ENCODE results near the gene TMEM181.
"Not testable (repeated sequence)": the region's sequence is repeated elsewhere in the genome, so short reads cannot be mapped to it uniquely, and the experiment has no call there.

The TMEM181 gene

DNA sequence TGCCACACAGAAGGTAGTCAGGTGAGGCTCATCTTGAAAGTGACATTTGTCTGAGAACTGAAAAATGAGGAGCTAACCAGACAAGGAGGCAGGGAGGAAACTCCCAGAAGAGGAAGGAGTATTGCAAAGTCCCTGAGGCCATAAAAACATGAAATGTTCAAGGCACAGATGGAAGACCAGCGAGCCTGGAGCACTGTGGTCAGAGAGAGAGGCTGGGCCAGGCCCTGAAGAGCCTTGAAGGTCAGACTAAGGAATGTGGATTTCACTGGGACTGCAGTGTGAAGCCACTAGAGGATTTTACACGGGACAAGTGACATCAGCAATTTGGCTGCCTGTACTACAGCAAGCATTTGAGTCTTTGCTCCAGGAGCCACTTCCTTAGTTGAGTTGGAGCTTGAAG, 21.1 kb upstream of the TMEM181 start:
- no peak for DNase-seq

DNA sequence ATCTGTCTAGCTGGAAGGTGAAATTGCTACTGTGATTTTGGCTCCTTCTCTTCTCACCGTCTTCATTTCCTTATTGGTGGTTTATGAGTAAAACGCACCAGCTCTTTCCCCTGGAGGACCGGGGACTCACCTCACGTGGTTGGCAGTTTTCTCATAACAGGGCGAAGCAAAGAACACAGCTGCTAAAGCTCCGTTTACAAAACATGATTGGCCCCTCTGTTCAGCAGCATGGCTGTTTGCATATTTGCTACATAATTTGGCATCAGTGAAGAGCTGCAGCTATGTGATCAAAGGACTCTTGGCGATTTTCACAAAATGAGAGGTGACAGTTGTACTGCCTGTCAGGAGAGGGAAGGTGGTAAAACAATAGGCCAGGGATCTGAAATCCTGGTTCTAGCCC, 20.5 kb upstream of the TMEM181 start:
- no peak for DNase-seq

DNA sequence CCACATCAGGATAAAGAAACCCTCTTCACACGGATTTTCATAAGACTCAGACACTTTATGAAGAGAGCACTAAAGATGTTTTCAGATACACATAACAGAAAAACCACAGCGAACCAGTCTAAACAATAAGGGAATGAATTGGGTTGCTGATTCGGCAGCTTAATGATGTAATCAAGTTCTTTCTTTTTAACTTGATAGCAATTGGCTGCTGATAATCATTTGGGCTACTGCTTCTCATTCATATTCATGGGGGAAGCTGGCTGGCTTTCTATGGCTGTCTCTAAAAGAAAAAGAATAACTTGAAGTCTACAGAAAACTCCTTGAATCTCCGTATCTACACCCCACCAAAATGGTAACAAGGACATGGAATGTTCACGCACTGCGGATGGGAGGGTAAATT, 20.0 kb upstream of the TMEM181 start:
- no peak for DNase-seq

DNA sequence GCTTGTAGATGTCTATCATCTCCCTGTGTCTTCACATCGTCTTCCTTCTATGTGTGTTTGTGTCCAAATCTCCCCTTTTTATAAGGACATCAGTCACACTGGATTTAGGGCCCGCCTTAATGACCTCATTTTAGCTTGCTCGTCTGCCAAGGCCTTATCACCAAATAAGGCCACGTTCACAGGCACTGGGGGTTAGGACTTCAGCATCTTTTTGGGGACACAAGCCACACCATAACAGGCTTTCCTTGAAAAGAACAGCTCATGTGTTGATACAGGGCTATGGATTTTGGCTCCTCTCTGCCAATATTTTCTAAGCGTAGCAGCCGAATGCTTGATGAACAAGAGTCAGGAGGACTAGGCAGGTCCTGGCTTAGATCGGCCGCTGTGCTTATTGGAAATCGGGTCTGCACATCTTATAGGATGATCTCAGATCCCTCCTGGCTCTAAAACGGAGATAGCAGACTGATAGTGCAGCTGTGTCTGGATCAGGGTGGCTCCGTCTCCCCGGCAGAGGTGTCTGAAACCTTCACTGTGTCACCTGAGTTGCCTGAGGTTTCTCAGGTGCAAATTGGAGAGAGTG, 16.2 kb upstream of the TMEM181 start:
- DNase-seq = peak; percentile 16

DNA sequence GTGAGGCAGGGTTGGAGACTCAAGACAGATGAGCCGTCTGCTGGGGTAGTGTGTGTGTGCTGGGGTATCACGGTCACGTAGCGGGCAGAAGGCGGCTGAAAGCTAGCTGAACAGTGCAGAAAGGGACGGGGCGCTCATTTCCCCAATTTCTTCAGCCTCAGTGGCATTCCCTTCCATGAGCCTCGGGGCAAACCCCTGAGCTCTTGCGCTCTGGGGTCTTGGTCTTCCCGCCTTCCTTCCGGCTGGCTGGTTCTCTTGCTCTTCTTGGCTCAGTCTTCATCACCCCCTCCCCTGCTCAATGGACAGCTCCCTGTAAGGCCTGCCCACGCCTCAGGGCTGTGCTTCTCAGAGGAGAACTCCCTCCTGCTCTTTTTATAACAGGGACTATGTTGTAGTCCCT, 15.5 kb upstream of the TMEM181 start:
- DNase-seq = no peak

DNA sequence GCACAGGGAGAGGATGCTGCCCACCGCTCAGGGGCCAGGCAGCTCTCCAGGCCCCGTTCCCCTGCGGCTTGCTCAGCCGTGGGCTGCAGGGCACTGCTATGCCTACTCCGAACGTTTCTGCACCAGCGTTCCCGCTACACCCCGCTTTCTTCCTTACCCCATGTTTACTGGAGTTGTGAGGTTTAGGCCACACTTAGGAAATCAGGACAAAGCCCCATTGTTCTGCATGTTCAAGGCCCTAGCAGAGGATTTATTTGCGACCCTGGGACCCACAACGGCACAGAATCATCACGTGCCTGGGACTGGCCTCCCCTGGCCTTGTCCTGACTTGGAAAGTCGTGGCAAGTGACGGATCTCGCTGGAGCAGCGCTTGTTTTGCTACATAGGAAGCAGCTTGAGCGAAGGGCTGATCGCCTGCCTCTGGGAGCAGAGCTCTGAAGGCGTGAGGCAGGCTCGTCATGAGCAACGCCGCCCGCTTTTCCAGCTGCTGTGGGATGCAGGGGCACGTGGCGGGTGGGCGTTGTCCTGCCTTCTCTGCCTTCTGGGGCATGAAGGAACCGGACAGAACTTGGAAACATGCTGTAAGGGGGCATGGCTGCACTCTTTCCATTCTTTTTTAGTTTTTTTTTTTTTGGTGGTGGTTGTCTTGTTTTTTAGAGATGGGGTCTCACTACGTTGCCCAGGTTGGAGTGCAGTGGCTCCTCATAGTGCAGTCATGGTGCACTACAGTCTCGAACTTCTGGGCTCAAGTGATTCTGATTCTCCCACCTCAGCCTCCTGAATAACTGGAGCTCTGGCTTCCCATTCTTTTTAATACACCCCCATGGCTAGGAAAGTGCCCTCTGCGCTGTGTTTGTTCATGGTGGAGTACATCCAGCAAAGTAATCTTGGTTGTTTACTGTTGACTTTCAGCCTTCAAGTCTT, 14.6 kb upstream of the TMEM181 start:
- no peak for DNase-seq

DNA sequence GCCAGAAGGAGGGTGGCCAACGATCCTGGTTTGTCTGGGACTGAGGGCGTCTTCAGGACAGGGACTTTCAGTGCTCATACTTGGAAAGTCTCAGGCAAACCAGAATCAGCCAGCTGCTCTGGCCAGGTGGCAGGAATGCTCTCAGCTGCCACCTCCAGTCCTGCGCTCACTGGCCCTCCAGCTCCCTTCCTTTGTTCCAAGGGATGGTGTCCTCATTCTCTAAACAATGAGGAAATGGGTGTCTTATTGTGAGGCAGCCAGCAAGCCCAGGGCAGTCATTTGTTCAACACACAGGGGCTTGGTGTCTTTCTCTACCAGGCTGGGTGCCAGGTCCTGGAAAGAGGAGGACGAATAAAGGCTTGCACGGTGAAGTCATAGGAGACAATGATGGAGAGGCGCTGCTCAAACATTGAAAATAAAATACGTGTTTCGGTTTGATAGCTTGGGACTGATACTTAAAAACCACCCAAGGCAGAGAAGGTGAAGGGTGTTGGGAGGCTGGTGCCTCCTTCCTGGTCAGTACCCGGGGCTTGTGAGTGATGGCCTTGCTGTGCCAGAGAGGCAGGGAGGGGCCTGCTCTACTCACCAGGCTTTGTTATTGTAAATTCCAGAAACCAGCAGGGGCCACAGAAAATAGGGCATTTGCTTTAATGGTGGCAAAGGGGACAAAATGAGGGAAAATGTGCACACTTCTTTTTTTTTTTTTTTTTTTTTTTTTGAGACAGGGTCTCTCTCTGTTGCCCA, 11.3 kb upstream of the TMEM181 start:
- no peak for DNase-seq

DNA sequence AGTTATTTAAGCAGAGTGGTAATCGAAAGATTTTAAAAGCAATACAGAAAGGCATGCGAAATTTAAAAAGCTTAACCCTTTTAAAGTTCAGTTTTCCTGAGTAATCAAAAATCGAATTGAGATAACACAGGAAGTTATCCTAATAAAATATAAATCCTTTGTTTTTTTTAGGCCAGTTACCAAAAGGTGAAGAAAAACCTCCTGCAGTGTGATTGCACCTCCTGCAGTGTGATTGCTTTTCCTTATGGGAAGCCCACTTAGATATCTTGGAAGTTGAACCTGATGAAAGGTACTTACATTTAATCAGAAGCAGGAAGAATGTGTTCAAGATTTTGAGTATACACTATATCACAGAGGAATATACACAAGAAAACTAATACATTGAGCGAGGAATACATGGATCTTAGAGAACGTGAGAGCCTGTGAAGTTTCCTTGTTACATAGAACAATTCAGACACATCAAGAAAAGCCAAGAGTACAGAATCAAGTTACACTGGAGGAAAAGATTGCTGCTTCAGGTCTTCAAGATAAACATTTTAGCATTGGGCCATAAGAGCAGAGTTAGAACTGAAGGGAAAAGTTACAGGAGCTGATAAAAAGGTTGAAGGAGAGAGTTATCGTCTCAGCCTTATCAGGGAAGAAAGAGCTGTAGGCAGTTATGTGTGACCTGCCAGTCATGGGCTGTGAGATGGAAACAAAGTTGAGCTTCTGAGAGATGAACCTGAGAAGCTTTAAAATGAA, 7.7 kb upstream of the TMEM181 start:
- DNase-seq = peak; percentile 72

DNA sequence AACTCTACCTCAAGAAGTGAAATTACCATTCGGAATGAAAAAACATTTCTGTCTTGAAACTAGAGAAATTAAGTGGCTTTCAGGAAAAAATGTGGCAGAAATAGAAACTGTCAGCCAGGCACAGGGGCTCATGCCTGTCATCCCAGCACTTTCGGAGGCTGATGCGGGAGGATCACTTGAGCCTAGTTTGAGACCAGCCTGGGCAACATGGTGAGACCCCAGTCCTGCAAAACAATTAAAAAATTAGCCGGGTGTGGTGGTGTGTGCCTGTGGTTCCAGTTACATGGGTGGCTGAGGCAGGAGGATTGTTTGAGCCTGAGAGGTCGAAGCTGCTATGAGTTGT, 7.1 kb upstream of the TMEM181 start:
- DNase-seq = no peak

DNA sequence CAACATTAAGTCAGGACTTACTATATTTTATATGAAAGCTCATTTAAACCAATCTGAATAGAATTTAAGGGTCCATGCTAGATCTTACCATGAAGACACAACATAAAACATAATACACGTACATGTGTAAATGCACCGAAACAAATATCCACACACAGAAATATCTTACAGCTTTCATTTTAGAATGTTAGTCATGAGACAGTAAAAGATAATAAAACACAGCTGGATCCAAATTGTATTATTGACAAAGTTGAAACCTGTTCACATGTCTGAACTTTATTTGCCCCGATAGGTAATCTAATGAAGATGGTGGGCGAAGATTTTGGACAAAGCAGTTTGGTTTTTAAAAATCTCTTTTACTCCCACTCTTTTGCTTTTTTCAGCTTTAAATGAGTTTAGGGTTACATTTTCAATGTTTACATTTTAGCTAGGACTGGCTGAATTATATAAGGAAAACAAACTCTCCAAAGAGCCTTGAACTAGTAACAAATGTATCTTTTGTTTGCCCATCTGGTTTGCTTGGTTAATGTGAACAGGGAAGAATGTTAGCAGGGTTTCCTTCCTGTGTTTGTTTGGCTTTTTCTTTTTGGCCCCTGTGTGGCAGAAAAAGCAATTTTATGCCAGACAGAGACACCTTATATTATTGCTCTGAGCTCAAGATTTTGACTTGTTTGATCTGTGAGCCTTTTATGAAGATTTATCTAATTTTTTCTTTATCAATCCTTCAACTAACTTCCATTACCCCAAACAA, 5.1 kb upstream of the TMEM181 start:
- DNase-seq = no peak

DNA sequence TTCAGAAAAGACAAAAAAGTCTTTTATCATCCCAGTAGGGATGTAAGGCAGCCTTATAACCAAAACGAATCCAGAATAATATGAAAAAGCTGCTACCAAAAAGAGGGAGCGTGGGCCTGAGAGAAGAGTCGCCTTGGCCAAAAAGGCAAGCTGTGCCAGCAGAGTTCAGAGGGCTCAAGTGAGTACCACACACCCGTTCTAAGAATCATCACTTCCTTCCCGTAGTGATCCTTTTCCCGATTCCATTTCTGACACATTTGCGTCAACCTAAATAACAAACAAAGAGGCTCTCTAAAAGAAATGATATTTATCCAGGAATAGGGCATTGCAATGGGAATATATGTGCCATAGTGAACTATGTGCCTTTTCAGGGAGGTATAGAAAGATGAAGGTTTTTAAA, 3.8 kb upstream of the TMEM181 start:
- no peak for DNase-seq

DNA sequence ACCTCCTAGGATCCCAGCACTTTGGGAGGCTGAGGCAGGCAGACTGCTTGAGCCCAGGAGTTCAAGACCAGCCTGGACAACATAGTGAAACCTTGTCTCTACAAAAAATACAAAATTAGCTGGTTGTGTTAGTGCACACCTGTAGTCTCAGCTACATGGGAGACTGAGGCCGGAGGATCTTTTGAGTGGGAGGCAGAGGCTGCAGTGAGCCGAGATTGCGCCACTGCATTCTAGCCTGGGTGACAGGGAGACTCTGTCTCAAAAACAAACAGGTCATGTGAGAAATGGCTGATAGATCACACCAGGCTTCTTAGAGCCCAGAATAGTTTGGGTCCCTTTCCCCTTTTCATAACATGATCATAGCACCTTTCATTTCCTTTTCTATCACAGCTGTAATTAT, 2.8 kb upstream of the TMEM181 start:
- not testable (repeated sequence) for DNase-seq

DNA sequence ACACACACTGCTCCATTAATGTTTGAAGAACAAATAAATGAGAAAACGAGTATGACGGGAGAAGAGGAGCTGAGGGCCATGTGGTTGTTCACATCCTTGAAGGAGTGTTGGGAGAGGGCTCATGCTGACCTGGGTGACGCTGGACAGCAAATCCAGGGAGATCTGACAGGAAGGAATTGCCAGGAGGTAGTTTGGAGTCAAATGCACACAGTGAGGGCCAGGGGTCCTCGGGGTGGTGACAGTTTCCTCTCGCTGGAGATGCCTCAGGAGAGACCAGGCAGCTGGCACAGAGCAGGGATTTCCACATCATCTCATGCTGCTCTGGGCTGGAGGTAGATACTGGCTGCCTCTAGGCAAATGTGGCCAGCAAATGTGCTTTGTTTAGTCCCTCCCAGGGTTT, 2.0 kb upstream of the TMEM181 start:
- no peak for DNase-seq

DNA sequence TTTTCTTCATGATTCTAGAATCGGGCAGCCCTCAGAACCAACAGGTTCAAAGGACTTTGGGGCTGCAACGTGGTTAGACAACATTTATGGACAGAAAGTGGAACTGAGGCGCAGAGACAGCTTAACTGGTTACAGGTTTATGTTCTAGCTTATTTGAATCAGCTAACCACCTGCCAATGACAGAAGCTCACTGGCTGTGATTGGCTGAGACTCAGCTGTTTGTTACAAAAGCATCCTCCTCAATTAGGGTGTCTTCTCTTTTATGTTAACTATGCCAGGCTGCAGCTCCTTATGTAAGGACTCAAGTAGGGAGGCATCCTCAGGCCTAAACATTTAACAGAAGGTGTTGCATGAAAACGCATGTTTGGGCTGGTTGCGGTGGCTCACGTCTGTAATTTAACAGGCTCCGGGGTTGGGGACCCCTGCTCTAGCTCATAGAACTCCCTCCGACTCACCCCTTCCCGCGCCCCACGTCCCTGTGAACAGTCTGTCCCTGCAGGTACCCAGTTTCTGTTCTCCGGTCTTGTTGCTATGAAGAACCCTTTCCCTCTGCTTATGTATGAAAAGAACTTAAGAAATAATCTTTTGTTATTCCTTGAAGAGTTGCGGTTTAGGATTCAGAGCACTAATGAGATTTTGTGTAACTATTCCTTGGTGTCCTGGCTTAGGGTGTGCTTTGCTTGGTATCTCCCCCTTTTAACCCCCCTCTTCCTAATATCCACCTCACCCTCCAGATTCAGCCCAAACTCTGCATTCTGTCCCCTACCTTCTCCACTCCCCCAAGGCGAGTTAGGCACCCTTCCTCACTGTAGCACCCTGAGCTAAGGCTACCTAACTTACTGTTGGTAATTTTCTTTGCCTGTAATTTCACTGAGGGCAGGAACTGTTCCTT, 1.2 kb upstream of the TMEM181 start:
- DNase-seq = no peak

DNA sequence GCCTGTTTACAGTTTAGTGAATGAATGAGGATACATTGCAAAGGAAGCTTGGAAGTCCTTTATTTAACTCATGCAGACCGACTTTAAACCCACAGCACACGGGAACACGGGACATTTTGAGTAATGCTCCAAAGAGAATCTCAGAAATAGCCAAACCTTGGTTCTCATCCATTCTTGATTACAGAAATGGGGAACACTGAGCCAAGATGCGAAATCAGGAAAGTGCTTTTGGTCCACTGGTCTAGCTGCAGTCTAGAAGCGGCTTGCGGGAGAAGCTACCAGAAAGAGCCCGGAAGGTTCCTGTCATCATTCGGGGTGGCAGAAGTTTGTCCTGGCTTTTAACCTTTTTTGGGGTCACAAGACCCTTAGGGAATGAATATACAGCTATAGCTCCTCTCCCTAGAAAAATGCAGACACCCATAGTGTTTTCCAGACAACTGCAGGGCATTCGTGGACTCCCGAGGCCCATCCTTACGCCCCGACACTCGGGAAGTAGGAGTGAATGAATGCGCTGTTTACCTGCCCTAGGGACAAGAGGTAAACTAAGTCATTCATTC, 475 bp upstream of the TMEM181 start:
- DNase-seq = peak; percentile 31

DNA sequence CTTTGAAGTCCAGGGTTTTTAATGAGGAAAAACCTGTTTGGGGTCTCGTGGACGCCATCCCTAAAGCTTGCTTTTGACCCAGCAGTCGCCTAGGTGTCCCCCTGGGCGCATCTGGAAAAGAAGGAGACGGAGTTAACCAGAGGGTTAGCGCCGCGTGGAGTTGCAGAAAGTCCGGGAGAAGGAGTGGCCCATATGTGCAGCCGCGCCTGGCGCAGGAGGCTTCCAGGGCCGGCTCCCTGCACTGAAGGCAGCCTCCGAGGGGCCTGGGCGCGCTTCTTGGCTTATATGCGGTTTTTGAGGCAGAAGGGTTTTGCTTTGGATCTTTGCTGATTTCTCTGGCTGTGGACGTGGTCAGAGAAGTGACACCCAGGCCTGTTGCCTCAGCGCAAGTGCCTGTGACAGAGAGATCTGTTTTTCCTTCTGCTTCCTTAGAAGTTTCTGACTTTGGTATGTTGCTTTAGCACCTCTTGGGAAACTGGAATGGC, 987 bp downstream of the TMEM181 start:
- peak; percentile 61 for DNase-seq

DNA sequence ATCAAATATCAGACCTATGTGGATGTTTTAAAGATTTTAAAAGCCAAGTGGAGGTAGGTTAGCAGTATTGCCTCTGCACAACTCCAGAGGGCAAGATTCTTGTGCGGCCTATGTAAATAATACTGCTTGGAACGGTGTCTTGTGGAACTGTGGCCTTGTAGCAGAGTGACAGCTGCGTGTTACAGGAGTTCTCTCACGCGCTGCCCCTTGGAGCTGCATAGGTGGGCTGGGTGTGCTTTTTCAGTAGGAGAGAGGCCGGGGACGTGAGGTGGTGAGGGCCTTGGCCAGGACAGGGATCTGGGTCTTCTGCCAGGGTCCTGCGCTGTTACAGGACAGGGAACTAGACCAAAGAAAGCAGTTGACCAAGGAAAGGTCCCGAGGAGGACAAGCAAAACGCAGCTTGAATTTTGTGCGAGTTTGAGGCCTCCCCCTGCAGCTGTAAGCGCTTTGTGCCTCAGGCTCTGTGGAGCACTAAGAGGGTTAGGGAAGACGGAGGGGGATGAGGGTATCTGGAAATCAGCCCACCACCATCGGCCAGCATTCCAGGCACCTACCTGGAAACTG, 1.5 kb downstream of the TMEM181 start:
- DNase-seq = no peak

DNA sequence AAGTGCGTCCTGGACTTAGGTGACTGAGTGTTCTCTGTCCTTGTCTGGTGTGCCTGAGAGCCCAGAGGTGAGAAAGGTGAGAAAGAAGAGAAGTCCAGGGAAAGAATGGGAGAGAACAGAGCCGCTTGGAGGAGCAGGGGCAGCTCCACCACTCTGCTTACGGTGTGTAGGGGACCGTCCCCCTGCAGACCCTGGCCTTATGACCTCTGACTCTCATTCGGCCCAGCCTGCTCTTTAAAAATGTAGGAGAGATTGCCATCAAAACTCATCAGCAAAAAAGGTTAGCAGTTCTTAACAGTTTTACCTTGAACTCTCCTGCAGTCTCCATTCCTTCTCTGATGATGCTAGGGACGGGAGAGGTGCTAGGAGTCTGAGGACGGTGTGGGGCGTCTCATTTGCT, 2.0 kb downstream of the TMEM181 start:
- DNase-seq = no peak

DNA sequence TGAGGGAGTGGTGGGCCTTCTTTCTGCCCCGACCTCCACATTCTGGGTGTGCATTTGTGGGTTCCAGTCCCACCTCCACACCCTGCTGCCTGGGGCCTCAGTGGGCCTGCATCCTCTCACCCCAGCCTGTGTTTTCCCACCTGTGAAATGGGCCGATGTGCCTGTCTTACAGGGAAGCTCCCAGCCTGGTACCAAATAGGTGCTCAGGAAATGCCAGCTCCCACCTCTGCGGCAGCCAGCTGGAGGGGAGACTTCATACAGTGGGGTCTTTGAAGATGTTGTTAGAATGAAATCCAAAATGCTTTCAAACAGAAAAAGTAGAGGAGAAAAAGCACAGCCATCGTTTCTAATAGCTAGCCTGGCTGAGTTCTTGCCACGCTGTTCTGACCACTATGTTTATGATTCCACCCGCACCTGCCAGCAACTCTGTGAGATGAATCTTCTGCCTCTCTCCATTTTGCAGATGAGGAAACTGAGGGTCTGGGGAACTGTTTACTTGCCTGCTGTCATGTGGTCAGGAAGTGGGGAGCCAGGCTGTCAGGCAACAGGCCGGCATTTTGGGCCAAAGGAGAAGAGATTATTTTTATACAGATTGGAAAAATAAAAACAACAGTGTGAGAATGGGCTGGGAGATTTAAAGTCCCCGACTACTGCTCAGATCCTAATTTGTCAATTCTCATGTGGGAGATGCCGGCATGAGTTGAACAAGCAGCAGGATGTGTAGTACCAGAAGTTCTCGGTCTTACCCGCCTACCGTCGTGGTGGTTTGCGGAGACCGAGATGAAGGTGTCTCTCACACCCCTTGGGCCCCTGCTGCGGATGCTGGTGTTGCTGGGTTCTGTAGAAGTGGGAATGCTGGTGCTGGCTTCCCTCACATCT, 4.6 kb downstream of the TMEM181 start:
- DNase-seq = no peak

DNA sequence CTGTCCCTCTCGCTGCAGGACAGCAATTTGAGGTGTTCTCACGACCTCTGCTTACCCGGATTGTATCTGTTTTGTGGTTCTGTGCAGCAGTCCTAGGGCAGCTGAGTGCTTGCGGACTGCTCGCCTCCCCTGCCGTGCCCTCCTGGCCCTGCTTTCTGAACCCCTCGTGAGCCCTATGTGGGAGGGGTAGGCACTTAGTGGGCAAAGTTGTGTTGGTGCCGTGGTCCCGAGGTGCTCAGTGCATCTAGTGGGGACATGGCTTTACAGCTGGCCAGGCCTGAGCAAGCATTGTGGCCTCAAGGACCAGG, 5.2 kb downstream of the TMEM181 start:
- DNase-seq = no peak

All from hematopoietic multipotent progenitor cell treated with erythropoietin and hydrocortisone succinate and interleukin-3 and kit ligand, for 6 days (in vitro differentiated cells).